DND-41 (cell line): ENCODE results near the gene NCAPG.

Experiments
- CTCF ChIP-seq: IDR thresholded peaks from 2 replicates; pipeline ENCODE4 v1.5.1; 2012; ENCODE audit warnings: borderline replicate concordance, low read length, moderate library complexity, mild to moderate bottlenecking; ENCODE audit not compliant: poor library complexity, severe bottlenecking; ENCODE audit errors: extremely low read depth
- EZH2 ChIP-seq: IDR thresholded peaks from 3 replicates; pipeline ENCODE4 v1.6.1; 2012; ENCODE audit warnings: borderline replicate concordance, low read depth, mild to moderate bottlenecking, moderate library complexity, low read length, inconsistent platforms; ENCODE audit not compliant: severe bottlenecking

GRCh38 chr4:17812801-17813200 is 2.0 kb downstream of the NCAPG start:
- TF ChIP-seq CTCF, result no peak
- no peak for TF ChIP-seq EZH2
